Measurements from ENCODE around the gene GPR153.

The GPR153 gene

DNA sequence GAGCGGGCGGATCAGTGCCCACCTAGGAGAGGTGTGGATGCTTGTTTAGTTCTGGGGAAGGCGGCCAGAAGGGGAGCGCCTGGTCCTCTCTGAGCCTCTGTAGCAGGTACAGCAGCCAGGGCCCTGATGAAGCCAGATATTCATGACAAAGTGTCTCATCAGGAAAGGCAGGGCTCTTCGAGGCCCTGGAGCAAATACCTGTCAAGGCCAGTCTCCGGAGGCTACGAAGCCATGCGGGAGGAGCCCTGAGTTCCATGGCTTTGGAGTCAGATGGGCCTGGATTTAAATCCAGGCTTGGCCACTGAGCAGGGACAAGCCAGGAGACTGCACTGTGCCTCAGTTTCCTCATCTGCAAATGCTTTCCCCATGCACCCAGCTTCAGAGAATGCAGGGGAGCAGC lies 25.4 kb upstream of the GPR153 start:
- no peak for DNase-seq

DNA sequence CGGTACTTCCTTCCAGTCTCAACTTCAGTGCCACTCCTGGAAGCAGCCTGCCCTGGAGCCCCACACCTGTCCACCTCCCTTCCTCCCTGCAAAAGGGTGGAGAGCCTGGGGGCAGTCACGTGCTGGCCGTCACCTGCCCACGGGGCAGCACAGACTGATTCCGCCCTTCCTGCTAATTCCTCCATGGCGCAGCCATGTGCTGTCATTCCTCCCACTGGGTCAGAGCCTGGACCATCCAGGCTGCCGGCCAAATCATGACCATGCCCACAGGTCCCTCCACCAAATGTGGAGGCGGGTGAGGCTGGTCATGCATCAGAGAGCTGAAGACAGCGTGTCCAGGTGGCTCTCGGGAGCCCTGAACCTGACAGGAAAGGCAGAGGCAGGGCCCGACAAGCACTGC lies 24.4 kb upstream of the GPR153 start:
- no peak for DNase-seq

DNA sequence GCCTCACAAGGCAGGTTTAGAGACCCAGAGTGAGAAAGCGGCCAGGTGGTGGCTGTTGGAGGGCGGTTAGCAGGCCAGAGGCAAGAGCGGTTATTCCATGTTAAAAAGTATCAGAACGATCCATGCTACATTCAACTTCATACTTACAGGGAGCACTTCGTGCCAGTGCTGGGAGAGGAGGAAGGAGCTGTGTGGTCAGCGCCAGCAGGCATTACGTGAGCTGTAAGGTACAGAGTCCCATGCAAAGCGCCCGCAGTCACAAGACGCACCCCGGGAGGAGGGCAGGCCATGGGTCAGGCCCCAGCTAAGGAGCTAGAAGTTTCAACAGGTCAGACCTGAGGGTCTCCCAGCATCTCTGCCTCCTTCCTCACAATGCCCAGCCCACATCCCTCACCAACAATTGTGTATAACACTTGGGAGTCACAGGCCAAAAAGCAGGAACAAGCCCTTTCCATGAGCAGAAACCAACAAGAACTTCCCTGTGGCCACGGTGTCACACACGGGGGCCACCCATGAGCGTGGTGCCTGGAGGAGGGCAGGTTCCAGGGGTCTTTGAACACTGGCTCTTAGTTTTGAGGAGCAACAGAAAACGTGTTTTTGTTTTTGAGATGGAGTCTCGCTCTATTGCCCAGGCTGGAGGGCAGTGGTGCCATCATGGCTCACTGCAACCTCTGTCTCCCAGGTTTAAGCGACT lies 21.8 kb upstream of the GPR153 start:
- DNase-seq: no peak

DNA sequence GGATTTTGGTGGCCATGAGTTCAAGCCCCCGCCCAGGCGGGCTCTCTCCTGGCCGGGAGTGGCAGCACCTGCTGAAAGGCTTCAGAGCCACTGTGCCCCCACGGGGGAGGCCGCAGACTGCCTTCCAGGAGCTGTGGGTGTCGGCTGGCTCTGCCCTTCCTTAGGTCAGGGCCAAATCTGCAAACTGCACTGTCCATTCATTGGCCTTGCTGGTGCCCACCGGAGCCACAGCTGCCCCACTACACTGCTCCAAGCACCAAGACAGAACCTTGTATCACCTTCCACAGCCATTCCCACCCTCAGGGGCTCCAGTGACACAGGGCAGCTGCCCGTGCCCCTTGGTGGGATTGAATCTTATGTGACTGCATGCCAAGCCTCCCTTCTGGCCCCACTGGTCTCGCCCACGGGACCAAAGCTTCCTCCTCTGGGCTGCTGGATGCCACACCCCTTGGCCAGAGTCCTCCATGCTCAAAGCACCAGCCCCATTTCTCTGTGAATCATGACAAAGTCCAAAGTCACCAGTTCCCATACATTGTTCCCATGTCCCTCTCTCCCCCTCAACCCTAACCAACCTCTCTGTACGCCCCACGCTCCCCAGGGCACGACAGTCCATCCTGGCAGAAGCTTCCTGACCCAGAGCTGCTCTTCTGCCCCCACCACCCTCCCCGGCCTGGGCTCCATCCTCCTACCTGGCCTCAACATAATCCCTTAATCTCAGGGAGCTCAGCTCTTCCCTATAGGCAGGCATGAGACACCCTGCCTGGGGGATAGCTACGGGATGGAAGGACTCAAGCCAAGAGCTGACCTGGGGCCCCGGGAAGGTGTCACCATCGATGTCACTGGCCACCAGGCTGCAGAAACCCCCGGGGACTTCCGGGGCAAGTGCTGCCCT lies 20.9 kb upstream of the GPR153 start:
- DNase-seq: no peak

DNA sequence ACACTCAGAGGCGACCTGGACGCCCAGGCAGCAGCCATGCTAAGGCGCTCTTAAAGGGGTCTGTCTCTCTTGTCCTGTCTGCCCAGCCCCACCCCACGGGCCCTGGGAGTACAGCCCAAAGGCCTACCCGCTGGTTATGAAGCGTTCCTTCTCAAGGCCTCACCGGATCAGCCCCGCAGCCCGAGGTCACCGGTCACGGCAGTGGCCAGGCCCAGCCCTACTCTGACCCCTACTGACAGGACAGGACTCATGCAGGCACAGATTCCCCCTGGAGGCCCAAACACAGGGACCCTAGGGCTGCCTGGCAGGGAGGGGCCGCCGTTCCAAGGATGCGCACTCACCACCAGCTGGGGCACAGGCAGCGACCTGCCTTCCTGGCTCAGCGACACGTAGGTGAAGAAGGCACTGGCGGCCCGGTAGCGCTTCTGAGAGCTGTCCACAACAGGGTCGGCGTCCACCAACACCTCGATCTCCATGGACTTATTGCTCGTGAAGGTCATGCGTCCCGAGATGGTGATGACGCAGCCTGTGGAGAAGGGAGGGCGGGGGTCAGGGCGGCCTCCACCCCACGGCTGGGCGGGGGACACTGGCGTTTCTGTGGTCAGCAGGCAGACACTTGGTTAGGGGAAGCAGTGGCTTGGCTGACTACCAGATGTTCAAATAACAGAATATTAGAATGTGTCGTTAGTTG lies 20.0 kb upstream of the GPR153 start:
- no peak for DNase-seq

DNA sequence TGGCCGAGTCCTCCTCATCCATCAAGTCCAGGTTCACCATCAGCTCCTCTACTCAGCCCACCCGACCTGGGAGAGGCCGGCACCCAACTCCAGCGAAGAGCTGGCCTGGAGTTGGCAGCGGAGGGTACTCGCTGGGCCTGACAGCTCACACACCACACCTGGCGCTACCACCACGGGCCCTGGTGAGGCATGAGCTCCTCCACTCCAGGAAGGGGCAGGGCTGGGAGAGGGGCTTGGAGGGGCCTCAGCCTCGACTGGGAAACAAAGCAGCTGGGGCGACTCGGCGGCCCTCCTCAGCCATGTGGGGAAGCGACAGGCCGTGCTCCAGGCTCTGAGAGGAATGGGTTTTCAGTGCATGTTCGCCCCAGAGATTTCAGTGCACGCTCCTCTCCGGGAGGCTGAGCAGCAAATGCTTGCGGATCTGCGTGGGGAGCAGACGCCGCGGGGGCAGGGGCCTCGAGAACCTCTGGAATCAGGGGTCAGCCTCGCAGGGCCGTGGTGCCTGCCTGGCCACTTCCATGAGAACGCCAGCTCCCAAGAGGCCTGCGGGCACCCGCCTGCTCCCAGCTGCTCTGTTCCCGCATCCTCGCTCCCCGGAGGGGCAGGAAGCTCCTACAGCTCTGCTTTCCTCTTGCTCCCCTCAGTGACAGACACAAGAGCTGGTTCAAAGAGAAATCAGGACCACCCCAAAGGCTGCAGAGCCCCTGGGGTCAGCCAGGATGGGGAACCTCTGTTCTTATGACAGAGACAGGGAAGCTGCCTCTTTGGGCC lies 18.9 kb upstream of the GPR153 start:
- DNase-seq: no peak

DNA sequence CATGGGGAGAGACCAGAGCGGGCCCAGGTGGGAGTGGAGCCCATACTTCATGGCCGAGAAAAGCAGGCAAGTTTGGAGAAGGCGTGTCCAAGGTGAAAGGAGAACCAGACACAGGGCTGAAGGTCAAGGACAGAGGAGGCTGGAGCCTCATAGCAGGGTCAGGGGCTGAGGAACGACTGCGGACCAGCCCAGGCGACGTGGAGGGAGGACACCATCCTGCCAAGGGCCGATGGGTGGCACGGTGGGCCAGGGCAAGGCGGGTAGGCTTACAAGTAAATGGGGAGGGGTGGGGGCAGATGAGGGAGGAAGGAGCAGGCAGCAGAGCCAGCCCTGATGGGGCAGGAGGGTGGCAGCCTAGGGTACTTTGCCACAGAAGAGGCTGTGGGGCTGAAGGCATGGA lies 18.2 kb upstream of the GPR153 start:
- DNase-seq: no peak

DNA sequence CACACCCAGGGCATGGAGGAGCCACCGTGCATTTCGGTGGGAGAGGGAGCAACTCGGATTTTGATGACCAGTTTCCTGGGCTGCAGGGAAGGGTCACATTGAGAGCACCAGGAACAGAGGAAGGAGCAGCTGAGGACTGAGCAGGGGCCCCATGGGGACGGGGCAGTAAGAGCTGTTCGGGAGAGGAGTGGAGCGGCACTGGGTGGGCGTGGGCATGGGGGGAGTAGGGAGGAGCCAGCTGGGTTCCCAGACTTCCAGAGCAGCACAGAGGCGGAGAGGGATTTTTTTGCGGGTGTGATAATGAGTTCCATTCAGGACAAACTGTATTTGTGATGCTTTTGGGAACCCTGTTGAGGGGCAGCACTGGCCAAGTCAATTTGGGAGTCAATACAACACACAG lies 17.4 kb upstream of the GPR153 start:
- no peak for DNase-seq

DNA sequence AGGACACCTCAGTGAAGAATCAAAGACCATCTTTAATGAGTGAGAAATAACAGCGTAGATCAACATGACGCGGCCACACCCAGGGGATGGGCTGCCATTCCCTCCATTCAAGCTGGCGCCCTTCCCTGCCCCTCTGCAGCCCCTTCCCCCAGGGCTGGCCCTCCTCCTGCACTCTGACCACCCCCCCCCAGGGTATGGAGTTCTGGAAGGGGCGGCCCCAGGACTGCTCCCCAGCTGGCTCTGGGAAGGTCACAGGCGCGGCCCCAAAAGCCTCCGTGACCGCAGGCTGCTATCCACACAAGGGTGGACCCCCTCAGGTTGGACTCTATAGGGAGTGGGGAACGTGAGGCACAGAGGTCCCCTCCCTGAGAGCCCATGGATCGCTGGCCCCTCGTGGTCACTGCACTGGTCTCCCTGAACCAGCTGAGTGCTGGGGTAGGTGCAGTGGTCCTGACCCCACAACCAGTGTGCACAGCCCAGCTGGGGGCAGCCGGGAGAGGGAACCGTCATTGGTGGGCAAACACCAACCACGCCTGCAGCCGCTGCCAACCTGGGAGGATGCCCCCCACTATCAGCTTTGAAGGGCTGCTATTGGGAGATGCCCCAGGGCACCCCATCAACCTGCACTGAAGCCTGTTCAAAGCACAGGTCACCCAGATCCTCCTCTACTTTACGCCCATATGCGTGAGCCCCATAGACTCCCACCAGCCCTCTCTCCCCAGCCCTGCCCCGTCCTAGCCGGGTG lies 16.1 kb upstream of the GPR153 start:
- DNase-seq: no peak

DNA sequence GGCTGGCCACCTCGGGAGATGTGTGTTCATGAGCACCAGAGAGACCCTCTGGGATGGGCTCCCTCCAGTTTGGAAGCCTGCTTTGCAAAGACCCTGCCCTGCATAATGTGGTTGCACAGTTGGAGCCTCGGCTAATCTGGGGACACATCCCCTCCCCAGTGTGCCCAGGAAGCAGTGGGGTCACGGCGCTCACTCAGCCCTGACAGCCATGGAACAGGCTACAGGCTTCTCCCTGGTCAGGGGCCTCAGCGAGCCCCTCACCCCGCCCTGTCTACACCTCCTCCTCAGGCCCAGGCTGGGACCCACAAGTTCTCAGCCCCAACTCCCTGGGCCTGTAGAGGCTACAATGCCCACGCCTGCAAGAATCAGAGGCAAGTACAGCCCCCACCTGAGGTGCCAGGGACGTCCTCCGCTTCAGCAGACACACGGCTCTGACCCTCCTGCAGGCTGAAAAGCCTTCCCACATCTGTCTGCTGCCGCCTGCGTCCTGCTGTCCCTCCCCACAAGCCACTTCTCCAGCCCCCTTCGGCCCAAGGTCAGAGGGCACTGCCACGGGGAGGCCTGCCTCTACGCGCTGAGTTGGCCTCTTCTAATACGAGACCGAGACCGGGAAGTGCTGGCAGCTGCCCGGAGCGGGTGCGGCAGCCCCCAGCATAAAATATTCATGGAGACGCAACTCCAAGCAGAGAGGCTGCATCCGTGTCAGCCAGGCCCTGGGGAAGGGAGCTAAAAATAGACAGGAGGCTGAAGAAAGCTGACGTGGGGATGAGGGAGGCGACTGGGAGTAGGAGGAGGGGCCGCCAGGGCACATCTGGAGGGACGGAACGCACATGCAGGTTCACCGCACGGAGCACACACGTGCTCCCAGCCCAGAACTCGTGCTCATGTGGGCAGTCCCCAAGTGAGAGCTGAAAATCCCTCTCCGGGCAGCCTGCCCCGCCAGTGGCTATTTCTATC lies 15.2 kb upstream of the GPR153 start:
- DNase-seq: peak; percentile 99

DNA sequence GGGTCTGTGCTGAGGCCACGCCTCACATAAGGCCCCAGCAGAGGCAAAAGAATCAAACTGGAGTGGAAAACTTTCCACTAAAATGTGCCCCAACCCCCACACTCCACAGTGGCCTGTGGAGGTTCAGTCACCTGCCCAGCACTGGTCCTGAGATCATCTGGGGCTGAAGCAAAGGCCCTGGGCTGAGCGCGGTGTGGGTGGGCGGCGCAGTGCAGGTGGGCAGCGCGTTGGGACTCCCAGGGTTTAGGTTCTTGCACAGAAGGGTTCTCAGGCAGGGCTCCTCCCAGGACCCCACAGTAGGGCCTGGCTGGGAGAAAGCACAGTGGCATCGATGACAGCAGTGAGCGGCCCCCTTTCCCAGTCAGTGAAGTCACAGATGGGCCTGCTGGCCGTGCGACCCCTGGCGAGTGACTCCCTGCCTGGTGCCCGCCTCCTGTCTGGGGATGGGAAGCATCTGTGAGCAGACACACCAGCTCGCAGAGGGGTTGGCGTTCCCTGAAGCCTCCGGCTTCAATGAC lies 13.8 kb upstream of the GPR153 start:
- no peak for DNase-seq

DNA sequence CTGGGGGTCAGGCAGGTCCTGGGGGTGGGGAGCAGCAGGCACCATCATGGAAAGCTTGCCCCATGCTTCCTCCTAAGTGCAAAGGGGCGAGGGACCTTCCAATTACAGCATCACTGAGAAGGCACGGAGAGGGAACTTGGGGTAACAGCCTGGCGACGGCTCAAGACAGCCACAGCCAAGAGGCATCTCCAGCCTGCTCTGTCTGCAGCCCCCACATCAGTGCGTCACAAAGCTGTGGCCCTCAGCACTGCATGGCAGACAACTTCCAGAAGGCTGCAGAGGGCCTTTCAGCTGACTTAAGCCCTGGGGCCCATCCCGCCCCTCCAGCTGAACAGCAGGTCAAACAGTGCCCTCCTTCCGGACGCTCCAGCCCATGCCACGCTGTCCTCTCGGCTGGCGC lies 13.2 kb upstream of the GPR153 start:
- DNase-seq: no peak

DNA sequence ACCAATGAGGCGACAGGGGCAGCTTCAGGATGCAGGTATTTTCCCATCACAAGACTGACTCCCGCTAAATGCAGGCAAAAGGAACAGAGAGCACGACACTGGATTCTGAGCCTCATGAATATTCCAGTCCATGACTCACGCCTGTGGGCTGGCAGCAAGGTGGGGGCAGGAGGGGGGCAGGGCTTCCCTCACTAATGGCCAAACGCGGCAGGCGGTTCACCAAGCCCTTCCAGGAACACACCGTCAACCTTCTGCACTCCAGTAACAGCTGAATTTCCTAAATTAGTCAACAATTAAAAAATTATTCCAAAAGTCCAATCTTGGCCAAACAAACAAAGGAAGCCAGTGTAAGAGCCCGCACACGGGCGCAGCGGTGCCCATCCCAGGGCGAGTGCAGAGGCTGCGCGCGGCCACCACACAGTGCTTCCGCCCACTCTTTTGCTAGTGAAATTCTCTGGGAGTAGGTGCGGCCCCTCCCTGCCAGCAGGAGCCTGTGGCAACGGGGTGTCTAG lies 12.5 kb upstream of the GPR153 start:
- DNase-seq: peak; percentile 87

DNA sequence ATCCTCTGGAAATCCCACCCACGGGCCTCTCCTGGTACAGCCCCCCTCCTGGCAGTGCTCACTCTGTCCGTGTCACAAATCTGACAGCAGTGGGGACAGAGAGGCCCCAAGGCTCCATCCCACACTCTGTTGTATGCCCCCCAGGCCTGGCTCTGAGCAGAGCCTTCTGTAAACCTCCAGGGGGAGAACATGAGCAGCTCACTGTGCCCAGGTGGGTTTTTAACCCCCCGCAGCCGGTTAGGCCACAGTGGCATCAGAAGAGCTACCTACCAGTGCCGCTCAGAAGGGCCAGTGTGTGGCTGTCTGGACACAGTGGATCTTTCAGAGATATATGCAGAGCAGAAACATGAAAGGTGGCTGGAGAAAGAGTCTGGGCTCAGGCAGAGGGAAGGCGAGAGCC lies 12.0 kb upstream of the GPR153 start:
- DNase-seq: no peak

DNA sequence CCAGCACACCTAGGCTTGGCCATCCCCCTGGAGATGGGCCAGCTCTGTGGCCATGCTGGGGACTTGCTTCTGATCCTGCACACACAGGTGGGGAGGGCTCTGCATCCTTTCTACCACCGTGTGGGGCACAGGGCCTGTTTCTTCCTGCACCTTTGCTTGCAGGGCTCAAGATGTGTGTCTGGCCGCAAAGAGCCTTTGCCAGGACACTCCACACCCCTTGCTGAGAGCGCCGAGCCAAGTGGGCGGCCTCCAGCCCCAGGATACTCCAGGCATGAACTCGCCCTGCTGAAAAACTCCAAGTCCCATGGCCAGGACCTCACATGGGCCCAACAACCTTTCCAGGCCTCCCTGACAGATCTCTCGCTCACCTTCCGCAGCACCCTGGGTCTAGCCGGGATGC lies 11.6 kb upstream of the GPR153 start:
- no peak for DNase-seq

DNA sequence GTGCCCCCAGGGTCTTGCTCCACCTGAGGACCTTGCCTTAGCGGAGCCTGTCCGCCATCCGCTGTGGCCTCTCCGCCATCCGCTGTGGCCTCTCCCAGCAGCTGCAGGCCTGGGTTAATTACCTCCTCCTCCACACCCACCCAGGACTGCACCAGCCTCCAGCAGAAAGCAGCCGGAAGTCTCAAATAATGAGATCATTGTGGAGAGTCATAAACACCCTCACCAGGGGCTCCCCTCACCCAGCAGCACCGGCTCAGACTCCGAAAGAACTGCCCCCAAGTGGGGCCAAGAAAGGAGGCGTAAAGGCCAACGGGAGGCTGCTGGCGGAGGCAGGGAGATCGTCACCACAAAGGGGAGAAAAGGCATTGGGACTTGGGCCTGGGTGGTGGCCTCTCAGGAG lies 10.7 kb upstream of the GPR153 start:
- peak; percentile 81 for DNase-seq

DNA sequence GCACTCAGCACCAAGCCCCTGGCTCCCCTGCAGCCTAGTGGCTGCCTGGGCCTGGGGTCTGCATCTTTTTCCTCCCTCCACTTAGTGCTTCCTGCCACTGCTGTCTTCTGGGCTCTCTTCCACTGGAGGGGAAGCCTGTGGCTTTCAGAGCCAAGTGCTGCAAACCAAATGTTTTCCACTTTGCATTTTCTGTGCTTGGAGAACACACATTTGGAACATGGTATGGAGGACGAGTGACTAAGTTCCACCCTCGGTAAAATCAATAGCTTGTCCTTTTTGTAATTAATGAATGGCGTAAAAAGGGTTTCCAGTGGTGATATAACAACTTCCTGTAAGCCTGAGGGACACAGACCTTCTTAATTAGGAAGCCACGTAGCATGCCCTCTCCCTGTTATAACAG lies 10.1 kb upstream of the GPR153 start:
- DNase-seq: no peak

DNA sequence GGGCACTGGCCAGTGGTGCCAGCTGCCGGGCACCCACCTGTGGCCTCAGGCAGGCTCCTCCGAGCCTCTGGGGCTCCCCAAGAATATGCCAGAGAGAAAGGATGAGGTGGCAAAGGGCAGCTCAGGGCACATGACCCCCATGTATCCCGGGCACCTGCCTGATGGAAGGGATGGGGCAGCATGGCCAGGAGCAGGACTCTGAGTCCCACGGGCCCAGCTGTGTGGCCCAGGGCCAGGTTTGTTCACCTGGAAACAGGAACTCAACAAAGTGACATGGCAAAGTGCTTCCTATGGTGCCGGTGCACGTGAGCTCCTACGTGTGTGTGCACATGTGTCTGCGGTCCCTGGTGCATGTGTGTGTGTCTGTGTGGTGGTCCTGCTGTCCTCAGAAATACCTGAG lies 9.5 kb upstream of the GPR153 start:
- DNase-seq: peak; percentile 92

DNA sequence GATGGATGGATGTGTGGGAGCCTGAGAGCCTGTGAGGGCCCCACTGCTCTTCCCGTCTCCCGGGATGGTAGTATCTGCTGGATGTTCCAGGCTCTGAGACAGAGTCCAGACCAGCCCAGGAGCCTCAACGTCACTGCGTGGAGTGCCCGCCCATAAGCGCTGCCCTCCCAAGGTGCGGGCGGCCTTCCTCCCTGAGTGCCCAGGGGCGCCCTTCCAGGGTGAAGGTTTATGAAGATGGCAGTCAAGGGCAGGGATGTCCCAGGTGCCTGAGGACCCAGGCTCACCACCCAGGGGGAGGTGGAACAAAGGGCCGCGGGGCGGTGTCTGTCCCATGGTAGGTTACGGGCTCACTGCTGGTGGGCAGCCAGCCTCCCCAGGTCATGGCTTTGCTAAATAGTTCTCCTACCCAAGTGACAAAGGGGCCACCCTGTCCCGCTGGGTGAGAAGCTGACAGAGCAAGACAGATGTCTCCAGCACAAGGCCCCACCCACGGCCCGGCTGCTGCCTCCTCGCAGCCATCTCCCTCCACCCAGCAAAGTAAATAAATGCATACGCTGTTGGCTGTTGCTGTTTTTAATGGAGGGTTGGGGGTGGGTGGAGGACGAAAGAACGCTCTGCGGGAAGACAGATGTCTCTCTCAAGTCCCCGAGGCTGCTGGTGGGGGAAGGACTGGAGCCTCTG lies 9.0 kb upstream of the GPR153 start:
- peak; percentile 99 for DNase-seq

DNA sequence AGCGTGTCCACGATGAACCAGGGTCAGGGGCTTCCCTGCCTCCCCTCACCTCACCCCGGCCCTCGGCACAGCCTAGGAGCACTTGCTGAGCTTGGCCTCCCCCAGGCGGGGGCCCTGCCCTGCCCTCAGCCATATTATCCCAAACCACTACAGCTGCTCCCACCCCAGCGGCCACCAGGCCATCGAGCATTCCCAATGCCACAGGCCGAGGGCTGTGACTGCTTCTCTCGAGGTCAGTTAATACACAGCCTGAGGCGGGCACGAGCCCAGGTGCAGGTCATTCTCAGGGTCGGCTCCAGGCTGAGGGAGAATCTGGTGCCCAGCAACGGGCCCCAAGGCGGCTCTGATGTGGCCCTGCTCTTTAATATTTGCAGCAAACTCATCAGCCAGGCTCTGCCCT lies 8.4 kb upstream of the GPR153 start:
- DNase-seq: no peak

Measured in NCI-H510A treated with DMSO at 0.1 percent for 48 hours (cell line).